ENCODE data around the gene UFD1. TPM values are rescaled to one million over a fixed set of nuclear protein-coding genes. Genes with fewer than 3 reads are reported as not detected.

The UFD1 gene
- total and polyA plus RNA-seq, 12 donors = 31.5 to 79.4 (median 43.5) TPM

- no peak for TF ChIP-seq CTCF (IDR thresholded peaks at IDR 0.05)
- 72 to 75% methylated on average over 7 of the region's 7 CpGs for WGBS, 2 donors
- Histone ChIP-seq H3K36me3 (peaks cover 10 to 100% (median 51%) of the 10 kb centered on the region in 9 donors), H3K4me3 (no peak overlapping the region), H3K4me1 (no peaks in the 10 kb centered on the region), H3K9me3 (no peaks in the 10 kb centered on the region), H3K27me3 (no peaks in the 10 kb centered on the region), H3K27ac (peak overlapping the region in 1 of 10 donors; percentile 41)
- intact Hi-C loops (cut with DNase I) = loop anchor here in 1 of 10 donors (10.0 kb wide), 1 partner anchor 79 kb away; no protein-coding TSS in a partner anchor
- ATAC-seq (peak; percentile 56 to 85 (median 66)), DNase-seq (peak; percentile 32 to 56)
Observed at GRCh38 chr22:19463491-19464469, 15.2 kb downstream of the UFD1 start.

DNA sequence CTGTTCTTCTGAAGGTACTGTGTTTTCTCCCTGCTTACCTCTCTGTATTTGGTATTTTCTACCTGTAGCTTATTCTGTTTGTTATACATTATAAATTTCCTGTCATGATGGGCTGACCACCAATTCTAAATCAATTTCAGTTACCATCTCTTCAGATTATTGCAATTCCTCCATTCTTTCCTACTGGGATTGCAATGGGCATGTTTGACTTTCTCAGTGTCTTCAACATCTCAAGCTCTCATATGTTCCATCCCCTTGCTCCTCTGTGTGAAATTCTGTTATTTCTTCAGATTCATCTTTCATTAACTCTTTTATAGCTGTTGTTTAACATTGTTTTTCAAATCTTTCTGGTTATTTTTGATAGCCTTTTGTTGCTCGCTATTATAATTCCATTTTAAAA, 16.0 kb downstream of the UFD1 start:
- Histone ChIP-seq H3K4me3 (no peak overlapping the region), H3K9me3 (no peaks in the 10 kb centered on the region), H3K36me3 (peaks cover 10 to 100% (median 45%) of the 10 kb centered on the region in 9 donors), H3K27me3 (no peaks in the 10 kb centered on the region), H3K4me1 (no peaks in the 10 kb centered on the region), H3K27ac (no peak overlapping the region)
- WGBS, 2 donors = 92 to 96% methylated on average over 1 of the region's 1 CpG
- DNase-seq (no peak), ATAC-seq (no peak)
- intact Hi-C loops (cut with DNase I) = loop anchor here in 1 of 10 donors (10.0 kb wide), 1 partner anchor 78 kb away; no protein-coding TSS in a partner anchor
- TF ChIP-seq CTCF (IDR thresholded peaks at IDR 0.05) = no peak

GRCh38 chr22:19461506-19461905, 17.5 kb downstream of the UFD1 start:
- TF ChIP-seq CTCF (IDR thresholded peaks at IDR 0.05) = no peak
- intact Hi-C loops (cut with DNase I) = loop anchor here in 1 of 10 donors (10.0 kb wide), 1 partner anchor 77 kb away; no protein-coding TSS in a partner anchor
- Histone ChIP-seq H3K9me3 (no peaks in the 10 kb centered on the region), H3K27ac (no peak overlapping the region), H3K4me1 (no peaks in the 10 kb centered on the region), H3K27me3 (no peaks in the 10 kb centered on the region), H3K4me3 (no peak overlapping the region), H3K36me3 (peaks cover 0 to 100% (median 43%) of the 10 kb centered on the region in 9 donors)
- WGBS, 2 donors = 85 to 91% methylated on average over 1 of the region's 1 CpG
- ATAC-seq = no peak
- DNase-seq = no peak

GRCh38 chr22:19460036-19460435, 19.0 kb downstream of the UFD1 start:
- Histone ChIP-seq H3K27me3 (no peaks in the 10 kb centered on the region), H3K27ac (no peak overlapping the region), H3K9me3 (no peaks in the 10 kb centered on the region), H3K36me3 (peaks cover 0 to 100% (median 43%) of the 10 kb centered on the region in 9 donors), H3K4me1 (no peaks in the 10 kb centered on the region), H3K4me3 (no peak overlapping the region)
- WGBS, 2 donors = 86 to 91% methylated on average over 2 of the region's 2 CpGs
- no peak for TF ChIP-seq CTCF (IDR thresholded peaks at IDR 0.05)
- intact Hi-C loops (cut with DNase I) = loop anchor here in 1 of 10 donors (10.0 kb wide), 1 partner anchor 75 kb away; no protein-coding TSS in a partner anchor
- DNase-seq (no peak), ATAC-seq (no peak)

Data from heart right ventricle (tissue), 16 donors.